HEK293T (cell line): Measurements from ENCODE around the gene LRBA.
"Not testable (repeated sequence)": the region's sequence is repeated elsewhere in the genome, so short reads cannot be mapped to it uniquely, and the experiment has no call there.

Experiments used
- BHLHE40 ChIP-seq: fragments of 450-650 bp; IDR thresholded peaks from 2 replicates; pipeline ENCODE4 v1.6.1; 2016; ENCODE audit warnings: mild to moderate bottlenecking, moderate library complexity, borderline replicate concordance
- SP1 ChIP-seq: fragments of 450-650 bp; IDR thresholded peaks from 2 replicates; pipeline ENCODE4 v1.6.1; 2017
- SUZ12 ChIP-seq: fragments of 450-650 bp; IDR thresholded peaks from 2 replicates; pipeline ENCODE4 v1.6.1; 2016; ENCODE audit warnings: mild to moderate bottlenecking
- TARDBP ChIP-seq: fragments of 450-650 bp; IDR thresholded peaks from 2 replicates; pipeline ENCODE4 v1.6.1; 2016

GRCh38 chr4:150953916-150954315, 61.2 kb downstream of the LRBA start:
- TF ChIP-seq BHLHE40, SP1, SUZ12, TARDBP: not testable (repeated sequence)
